ENCODE measurements around the gene PDZD2.

GRCh38 chr5:31981361-31981945 lies 342.5 kb downstream of the PDZD2 start:
- TF ChIP-seq CTCF (IDR thresholded peaks at IDR 0.05) (no peak), POLR2A (IDR thresholded peaks at IDR 0.05) (no peak), POLR2AphosphoS5 (IDR thresholded peaks at IDR 0.05) (no peak)

Measured in prostate gland (tissue), 2 donors.